BE2C (cell line): ENCODE results near the gene BBS12.
"Not testable (repeated sequence)": the region's sequence is repeated elsewhere in the genome, so short reads cannot be mapped to it uniquely, and the experiment has no call there.

Experiments
- DNase-seq: peaks from one replicate; pipeline ENCODE4 v3.0.0-alpha.2; 2020
- H3K27me3 ChIP-seq: fragments of 250-450 bp; sonication (Bioruptor Pico); 2 replicates; pipeline ENCODE4 v1.5.1; 2020; ENCODE audit warnings: mild to moderate bottlenecking
- H3K36me3 ChIP-seq: fragments of 250-450 bp; sonication (Bioruptor Pico); 2 replicates; pipeline ENCODE4 v1.5.1; 2020; ENCODE audit warnings: mild to moderate bottlenecking
- H3K4me1 ChIP-seq: fragments of 250-450 bp; sonication (Bioruptor Pico); 2 replicates; pipeline ENCODE4 v1.5.1; 2020
- H3K4me3 ChIP-seq: 2 replicates; pipeline ENCODE4 v1.5.1; 2011; ENCODE audit warnings: low read depth, low read length
- H3K9me3 ChIP-seq: fragments of 250-450 bp; sonication (Bioruptor Pico); 2 replicates; pipeline ENCODE4 v1.5.1; 2020
- TF ChIP-seq, protein P1 (sequence below): IDR thresholded peaks from 2 replicates; pipeline ENCODE4 v1.5.1; 2012; ENCODE audit warnings: mild to moderate bottlenecking, low read depth, low read length

BBS12 gene

DNA sequence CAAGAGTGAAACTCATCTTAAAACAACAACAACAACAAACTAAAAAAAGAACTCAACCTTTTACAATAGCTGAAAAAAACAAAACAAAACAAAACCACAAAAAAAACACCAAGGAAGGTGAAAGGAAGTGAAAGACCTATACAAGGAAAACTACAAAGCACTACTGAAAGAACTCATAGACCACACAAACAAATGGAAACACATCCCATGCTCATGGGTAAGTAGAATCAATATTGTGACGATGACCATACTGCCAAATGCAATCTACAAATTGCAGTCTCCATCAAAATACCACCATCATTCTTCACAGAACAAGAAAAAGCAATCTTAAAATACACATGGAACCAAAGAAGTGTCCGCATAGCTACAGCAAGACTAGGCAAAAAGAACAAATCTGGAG is 52.6 kb downstream of the BBS12 start:
- H3K36me3 ChIP-seq: no peaks in the 10 kb centered on the region
- H3K4me3 ChIP-seq: no peak overlapping the region
- TF ChIP-seq, protein P1, sequence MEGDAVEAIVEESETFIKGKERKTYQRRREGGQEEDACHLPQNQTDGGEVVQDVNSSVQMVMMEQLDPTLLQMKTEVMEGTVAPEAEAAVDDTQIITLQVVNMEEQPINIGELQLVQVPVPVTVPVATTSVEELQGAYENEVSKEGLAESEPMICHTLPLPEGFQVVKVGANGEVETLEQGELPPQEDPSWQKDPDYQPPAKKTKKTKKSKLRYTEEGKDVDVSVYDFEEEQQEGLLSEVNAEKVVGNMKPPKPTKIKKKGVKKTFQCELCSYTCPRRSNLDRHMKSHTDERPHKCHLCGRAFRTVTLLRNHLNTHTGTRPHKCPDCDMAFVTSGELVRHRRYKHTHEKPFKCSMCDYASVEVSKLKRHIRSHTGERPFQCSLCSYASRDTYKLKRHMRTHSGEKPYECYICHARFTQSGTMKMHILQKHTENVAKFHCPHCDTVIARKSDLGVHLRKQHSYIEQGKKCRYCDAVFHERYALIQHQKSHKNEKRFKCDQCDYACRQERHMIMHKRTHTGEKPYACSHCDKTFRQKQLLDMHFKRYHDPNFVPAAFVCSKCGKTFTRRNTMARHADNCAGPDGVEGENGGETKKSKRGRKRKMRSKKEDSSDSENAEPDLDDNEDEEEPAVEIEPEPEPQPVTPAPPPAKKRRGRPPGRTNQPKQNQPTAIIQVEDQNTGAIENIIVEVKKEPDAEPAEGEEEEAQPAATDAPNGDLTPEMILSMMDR: no peak
- no peak for DNase-seq
- no peaks in the 10 kb centered on the region for H3K4me1 ChIP-seq
- H3K9me3 ChIP-seq: no peaks in the 10 kb centered on the region
- H3K27me3 ChIP-seq: no peaks in the 10 kb centered on the region

DNA sequence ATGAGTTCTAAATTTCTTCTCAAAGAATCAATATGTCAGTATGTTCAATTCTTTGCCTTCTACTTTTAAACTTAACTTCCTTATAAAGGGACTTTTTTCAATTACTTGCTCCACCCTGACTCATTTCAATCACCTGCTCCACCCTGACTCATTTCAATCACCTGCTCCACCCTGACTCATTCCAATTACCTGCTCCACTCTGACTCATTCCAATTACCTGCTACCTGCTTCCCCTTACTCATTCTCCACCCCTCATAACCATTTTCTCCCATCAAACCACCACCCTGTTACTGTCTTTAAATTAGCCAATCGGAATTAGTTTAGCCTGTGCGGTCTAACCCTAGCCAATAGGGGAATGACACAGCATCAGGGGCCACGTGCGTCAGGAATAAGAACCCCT is 53.8 kb downstream of the BBS12 start:
- not testable (repeated sequence) for H3K27me3 ChIP-seq, H3K36me3 ChIP-seq, H3K4me3 ChIP-seq, H3K4me1 ChIP-seq, H3K9me3 ChIP-seq, DNase-seq

DNA sequence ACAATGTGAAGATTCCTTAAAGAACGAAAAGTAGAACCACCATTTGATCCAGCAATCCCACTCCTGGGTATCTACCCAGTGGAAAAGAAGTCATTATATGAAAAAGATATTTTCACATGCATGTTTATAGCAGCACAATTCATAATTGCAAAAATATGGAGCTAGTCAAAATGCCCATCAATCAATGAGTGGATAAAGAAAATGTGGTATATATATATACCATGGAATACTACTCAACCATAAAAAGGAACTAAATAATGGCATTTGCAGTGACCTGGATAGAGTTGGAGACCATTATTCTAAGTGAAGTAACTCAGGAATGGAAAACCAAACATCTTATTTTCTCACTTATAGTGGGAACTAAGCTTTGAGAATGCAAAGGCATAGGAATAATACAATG is 54.4 kb downstream of the BBS12 start:
- not testable (repeated sequence) for DNase-seq, H3K36me3 ChIP-seq, H3K4me1 ChIP-seq, H3K4me3 ChIP-seq, H3K27me3 ChIP-seq, H3K9me3 ChIP-seq

DNA sequence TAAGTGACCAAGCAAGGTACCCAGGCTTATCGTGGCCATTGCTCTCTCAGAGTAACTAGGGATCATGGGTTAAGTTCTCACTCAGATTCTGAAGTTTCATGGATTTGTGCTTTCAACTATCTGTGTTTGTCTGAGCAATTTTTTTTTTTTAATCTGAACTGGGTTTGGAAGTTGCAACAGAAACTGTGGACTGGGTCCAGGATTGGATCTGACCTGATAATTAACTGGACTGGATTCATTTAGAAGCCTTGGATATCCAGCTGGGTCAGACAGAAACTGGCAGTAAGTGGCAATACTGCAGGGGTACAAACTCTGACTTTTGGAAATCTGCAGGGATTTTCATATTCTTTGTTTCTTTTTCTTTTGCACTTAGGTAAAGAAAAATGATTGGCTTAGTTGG is 55.4 kb downstream of the BBS12 start:
- DNase-seq: no peak
- Histone ChIP-seq H3K36me3 (no peaks in the 10 kb centered on the region), H3K9me3 (no peaks in the 10 kb centered on the region), H3K27me3 (no peaks in the 10 kb centered on the region), H3K4me3 (no peak overlapping the region), H3K4me1 (no peaks in the 10 kb centered on the region)
- TF ChIP-seq, protein P1: no peak

DNA sequence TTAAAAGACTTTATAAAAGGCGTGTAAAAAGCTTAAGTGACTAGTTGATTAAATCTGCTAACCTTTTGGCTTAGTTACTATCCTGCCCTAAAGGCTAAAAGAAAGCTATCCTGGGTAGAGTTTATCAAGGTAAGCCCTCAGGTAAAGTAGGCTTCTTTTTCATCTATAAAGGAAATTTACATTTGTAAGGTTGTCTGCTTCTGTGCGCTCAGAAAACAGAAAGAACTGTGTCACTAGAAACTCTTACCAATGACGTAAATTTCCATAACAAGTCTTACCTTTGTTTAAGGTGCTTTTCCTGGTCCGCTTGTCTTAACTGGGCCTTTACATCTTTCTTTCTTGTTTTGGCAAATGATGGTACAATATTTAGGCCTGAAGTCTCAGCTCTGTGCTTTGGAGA is 56.4 kb downstream of the BBS12 start:
- Histone ChIP-seq H3K27me3 (no peaks in the 10 kb centered on the region), H3K4me1 (no peaks in the 10 kb centered on the region), H3K4me3 (no peak overlapping the region), H3K36me3 (no peaks in the 10 kb centered on the region), H3K9me3 (no peaks in the 10 kb centered on the region)
- no peak for DNase-seq
- TF ChIP-seq, protein P1: no peak

DNA sequence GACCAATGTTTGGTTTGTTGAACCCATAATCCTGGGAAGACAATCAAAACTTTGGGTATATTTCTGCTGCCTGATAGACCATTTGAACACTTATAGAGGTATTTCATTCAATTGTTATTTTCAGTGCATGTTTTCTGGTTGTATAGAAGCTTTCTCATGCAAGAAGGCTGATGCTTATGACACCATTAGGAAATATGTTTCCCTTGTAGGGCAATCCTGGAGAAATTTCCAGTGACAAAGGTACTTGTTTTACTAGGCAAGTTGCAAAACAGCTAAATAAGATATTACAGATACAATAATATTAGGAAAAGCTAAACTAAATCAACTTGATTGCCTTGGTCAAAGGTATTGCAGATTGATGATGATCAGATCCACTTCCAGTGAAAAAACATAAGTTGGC is 61.3 kb downstream of the BBS12 start:
- no peaks in the 10 kb centered on the region for H3K27me3 ChIP-seq
- TF ChIP-seq, protein P1: no peak
- no peak overlapping the region for H3K4me3 ChIP-seq
- H3K9me3 ChIP-seq: no peaks in the 10 kb centered on the region
- H3K36me3 ChIP-seq: no peaks in the 10 kb centered on the region
- H3K4me1 ChIP-seq: no peaks in the 10 kb centered on the region
- DNase-seq: no peak
